SK-N-SH treated with all-trans-retinoic acid at 6 μM for 48 hours (cell line): Measurements from ENCODE around the gene KRT74.

Experiments used
- ATAC-seq: fragments of 200-7000 bp; cut with Tn5 transposase; 3 replicates; pipeline ENCODE4 v1.9.1; 2020; ENCODE audit warnings: mild to moderate bottlenecking, moderate library complexity
- ARNTL ChIP-seq: fragments of 450-650 bp; formaldehyde crosslinking; IDR thresholded peaks from 2 replicates; pipeline ENCODE4 v1.5.0; 2020; ENCODE audit warnings: low read depth, mild to moderate bottlenecking, moderate library complexity, borderline replicate concordance
- BACH2 ChIP-seq: fragments of 250-450 bp; sonication (Bioruptor Pico); IDR thresholded peaks from 2 replicates; pipeline ENCODE4 v1.9.0; 2021; ENCODE audit warnings: mild to moderate bottlenecking, borderline replicate concordance
- CSDC2 ChIP-seq: fragments of 250-450 bp; sonication (Bioruptor Pico); IDR thresholded peaks from 2 replicates; pipeline ENCODE4 v1.5.0; 2020; ENCODE audit warnings: mild to moderate bottlenecking, moderate library complexity
- ESRRG ChIP-seq: fragments of 250-450 bp; sonication (Bioruptor Pico); IDR thresholded peaks from 2 replicates; pipeline ENCODE4 v1.6.1; 2021; ENCODE audit warnings: mild to moderate bottlenecking
- GLIS3 ChIP-seq: fragments of 250-450 bp; sonication (Bioruptor Pico); IDR thresholded peaks from 2 replicates; pipeline ENCODE4 v1.5.0; 2020; ENCODE audit warnings: mild to moderate bottlenecking, moderate library complexity
- ISL1 ChIP-seq: fragments of 250-450 bp; sonication (Bioruptor Pico); IDR thresholded peaks from 2 replicates; pipeline ENCODE4 v2.1.2; 2022; ENCODE audit warnings: mild to moderate bottlenecking, moderate library complexity
- OSR1 ChIP-seq: fragments of 250-450 bp; sonication (Bioruptor Pico); IDR thresholded peaks from 2 replicates; pipeline ENCODE4 v1.8.0; 2022; ENCODE audit warnings: moderate library complexity, mild to moderate bottlenecking, inconsistent platforms
- PATZ1 ChIP-seq: fragments of 250-450 bp; sonication (Bioruptor Pico); IDR thresholded peaks from 2 replicates; pipeline ENCODE4 v1.8.0; 2020; ENCODE audit warnings: mild to moderate bottlenecking, moderate library complexity, borderline replicate concordance
- PPARA ChIP-seq: fragments of 250-450 bp; sonication (Bioruptor Pico); IDR thresholded peaks from 2 replicates; pipeline ENCODE4 v1.5.0; 2020; ENCODE audit warnings: mild to moderate bottlenecking, borderline replicate concordance
- RARB ChIP-seq: fragments of 250-450 bp; sonication (Bioruptor Pico); IDR thresholded peaks from 2 replicates; pipeline ENCODE4 v1.8.0; 2021; ENCODE audit warnings: mild to moderate bottlenecking, moderate library complexity
- SNAI2 ChIP-seq: fragments of 250-450 bp; sonication (Bioruptor Pico); IDR thresholded peaks from 2 replicates; pipeline ENCODE4 v1.5.0; 2020; ENCODE audit warnings: mild to moderate bottlenecking, moderate library complexity
- TCF4 ChIP-seq: fragments of 250-450 bp; sonication (Bioruptor Pico); IDR thresholded peaks from 2 replicates; pipeline ENCODE4 v1.8.0; 2021; ENCODE audit warnings: mild to moderate bottlenecking, moderate library complexity, borderline replicate concordance
- TOX ChIP-seq: fragments of 250-450 bp; sonication (Bioruptor Pico); IDR thresholded peaks from 2 replicates; pipeline ENCODE4 v1.8.0; 2021; ENCODE audit warnings: mild to moderate bottlenecking, moderate library complexity, borderline replicate concordance
- TSHZ2 ChIP-seq: fragments of 250-450 bp; sonication (Bioruptor Pico); IDR thresholded peaks from 2 replicates; pipeline ENCODE4 v1.5.0; 2020; ENCODE audit warnings: mild to moderate bottlenecking, moderate library complexity
- ZC3H10 ChIP-seq: fragments of 250-450 bp; sonication (Bioruptor Pico); IDR thresholded peaks from 2 replicates; pipeline ENCODE4 v1.5.1; 2021; ENCODE audit warnings: mild to moderate bottlenecking, moderate library complexity
- ZFP3 ChIP-seq: fragments of 250-450 bp; sonication (Bioruptor Pico); IDR thresholded peaks from 2 replicates; pipeline ENCODE4 v1.5.0; 2020; ENCODE audit warnings: mild to moderate bottlenecking, moderate library complexity
- ZFP30 ChIP-seq: fragments of 450-650 bp; formaldehyde crosslinking; IDR thresholded peaks from 2 replicates; pipeline ENCODE4 v1.5.0; 2022; ENCODE audit warnings: mild to moderate bottlenecking, moderate library complexity
- ZNF565 ChIP-seq: fragments of 450-650 bp; formaldehyde crosslinking; conservative IDR thresholded peaks from 2 replicates; pipeline ENCODE4 v1.5.0; 2020; ENCODE audit warnings: low read depth, mild to moderate bottlenecking, moderate library complexity
- ZNF70 ChIP-seq: fragments of 450-650 bp; formaldehyde crosslinking; IDR thresholded peaks from 2 replicates; pipeline ENCODE4 v1.5.0; 2020; ENCODE audit warnings: mild to moderate bottlenecking, moderate library complexity
- ZNF8 ChIP-seq: fragments of 450-650 bp; formaldehyde crosslinking; IDR thresholded peaks from 2 replicates; pipeline ENCODE4 v1.5.0; 2020; ENCODE audit warnings: mild to moderate bottlenecking, moderate library complexity
- TF ChIP-seq, protein P1 (sequence below): fragments of 250-450 bp; sonication (Bioruptor Pico); IDR thresholded peaks from 2 replicates; pipeline ENCODE4 v1.5.1; 2020; ENCODE audit warnings: low read depth, mild to moderate bottlenecking, moderate library complexity
- TF ChIP-seq, protein P2 (sequence below): fragments of 250-450 bp; sonication (Bioruptor Pico); IDR thresholded peaks from 2 replicates; pipeline ENCODE4 v1.5.1; 2021; ENCODE audit warnings: mild to moderate bottlenecking, moderate library complexity

Gene KRT74

GRCh38 chr12:52527121-52527800, 46.4 kb downstream of the KRT74 start:
- ATAC-seq, result no peak
- no peak for TF ChIP-seq CSDC2 (CRISPR knock-in tag)
- TF ChIP-seq, protein P1, sequence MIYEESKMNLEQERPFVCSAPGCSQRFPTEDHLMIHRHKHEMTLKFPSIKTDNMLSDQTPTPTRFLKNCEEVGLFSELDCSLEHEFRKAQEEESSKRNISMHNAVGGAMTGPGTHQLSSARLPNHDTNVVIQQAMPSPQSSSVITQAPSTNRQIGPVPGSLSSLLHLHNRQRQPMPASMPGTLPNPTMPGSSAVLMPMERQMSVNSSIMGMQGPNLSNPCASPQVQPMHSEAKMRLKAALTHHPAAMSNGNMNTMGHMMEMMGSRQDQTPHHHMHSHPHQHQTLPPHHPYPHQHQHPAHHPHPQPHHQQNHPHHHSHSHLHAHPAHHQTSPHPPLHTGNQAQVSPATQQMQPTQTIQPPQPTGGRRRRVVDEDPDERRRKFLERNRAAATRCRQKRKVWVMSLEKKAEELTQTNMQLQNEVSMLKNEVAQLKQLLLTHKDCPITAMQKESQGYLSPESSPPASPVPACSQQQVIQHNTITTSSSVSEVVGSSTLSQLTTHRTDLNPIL, result no peak
- no peak for TF ChIP-seq ZNF8
- TF ChIP-seq OSR1 (CRISPR knock-in tag), result no peak
- TF ChIP-seq BACH2 (CRISPR knock-in tag), result no peak
- no peak for TF ChIP-seq PATZ1
- no peak for TF ChIP-seq TOX (CRISPR knock-in tag)
- no peak for TF ChIP-seq SNAI2
- no peak for TF ChIP-seq ESRRG (CRISPR knock-in tag)
- no peak for TF ChIP-seq TCF4 (CRISPR knock-in tag)
- TF ChIP-seq ZFP3 (CRISPR knock-in tag), result no peak

DNA sequence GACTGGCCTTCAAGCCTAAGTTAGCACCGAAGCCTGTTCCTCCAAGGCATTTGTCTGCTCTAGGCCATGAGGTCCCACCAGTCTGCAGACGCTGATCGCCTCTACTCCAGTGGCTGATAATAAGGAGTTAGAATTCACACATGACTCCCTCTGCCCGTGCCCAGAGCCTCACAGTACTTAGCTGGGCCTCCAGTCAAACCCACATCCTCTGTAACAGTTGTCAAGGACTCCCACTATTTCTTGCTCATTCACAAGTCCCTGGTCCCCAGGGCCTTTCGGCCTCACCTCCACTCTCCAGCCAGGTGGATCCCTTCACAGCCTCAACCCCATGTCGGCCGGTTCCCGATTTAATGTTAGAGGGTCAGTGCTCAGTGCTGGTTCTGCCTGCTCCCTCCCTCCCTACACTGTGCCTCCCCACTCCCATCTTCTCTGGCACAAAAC, 47.1 kb downstream of the KRT74 start:
- ATAC-seq, result no peak
- TF ChIP-seq TOX (CRISPR knock-in tag), result no peak
- no peak for TF ChIP-seq ZFP3 (CRISPR knock-in tag)
- TF ChIP-seq ZNF70, result no peak
- no peak for TF ChIP-seq ARNTL
- TF ChIP-seq ESRRG (CRISPR knock-in tag), result no peak
- TF ChIP-seq GLIS3 (CRISPR knock-in tag), result no peak
- TF ChIP-seq, protein P2, sequence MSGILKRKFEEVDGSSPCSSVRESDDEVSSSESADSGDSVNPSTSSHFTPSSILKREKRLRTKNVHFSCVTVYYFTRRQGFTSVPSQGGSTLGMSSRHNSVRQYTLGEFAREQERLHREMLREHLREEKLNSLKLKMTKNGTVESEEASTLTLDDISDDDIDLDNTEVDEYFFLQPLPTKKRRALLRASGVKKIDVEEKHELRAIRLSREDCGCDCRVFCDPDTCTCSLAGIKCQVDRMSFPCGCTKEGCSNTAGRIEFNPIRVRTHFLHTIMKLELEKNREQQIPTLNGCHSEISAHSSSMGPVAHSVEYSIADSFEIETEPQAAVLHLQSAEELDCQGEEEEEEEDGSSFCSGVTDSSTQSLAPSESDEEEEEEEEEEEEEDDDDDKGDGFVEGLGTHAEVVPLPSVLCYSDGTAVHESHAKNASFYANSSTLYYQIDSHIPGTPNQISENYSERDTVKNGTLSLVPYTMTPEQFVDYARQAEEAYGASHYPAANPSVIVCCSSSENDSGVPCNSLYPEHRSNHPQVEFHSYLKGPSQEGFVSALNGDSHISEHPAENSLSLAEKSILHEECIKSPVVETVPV (CRISPR knock-in tag), result no peak
- no peak for TF ChIP-seq PPARA
- TF ChIP-seq RARB (CRISPR knock-in tag), result no peak
- no peak for TF ChIP-seq SNAI2
- no peak for TF ChIP-seq ZNF565
- no peak for TF ChIP-seq TCF4 (CRISPR knock-in tag)
- no peak for TF ChIP-seq PATZ1
- no peak for TF ChIP-seq TSHZ2
- no peak for TF ChIP-seq ISL1 (CRISPR knock-in tag)
- TF ChIP-seq ZC3H10 (CRISPR knock-in tag), result no peak
- no peak for TF ChIP-seq ZFP30 (CRISPR knock-in tag)
- TF ChIP-seq, protein P1, result no peak
- TF ChIP-seq BACH2 (CRISPR knock-in tag), result no peak
- no peak for TF ChIP-seq OSR1 (CRISPR knock-in tag)
